Suprapubic skin (tissue), 4 donors: ENCODE data around the gene RACK1.

ENCODE experiments used
- EP300 ChIP-seq: sonication (generic); formaldehyde crosslinking; IDR thresholded peaks from one replicate; pipeline ENCODE4 v1.6.1; 2017; ENCODE audit warnings: antibody characterized with exemption
- POLR2A ChIP-seq, 2 donors: fragments of 450-650 bp; IDR thresholded peaks; one replicate each; pipeline ENCODE4 v1.6.1; 2017; ENCODE audit warnings: antibody characterized with exemption in 2 of 2, mild to moderate bottlenecking in 2 of 2, moderate library complexity in 2 of 2
- POLR2AphosphoS5 ChIP-seq, 3 donors: sonication (generic); formaldehyde crosslinking; IDR thresholded peaks; one replicate each; pipeline ENCODE4 v1.6.1; 2017; ENCODE audit warnings: antibody characterized with exemption in 3 of 3
- TF ChIP-seq, protein P1 (sequence below), 2 donors: fragments of 200-600 bp in 1 of 2; fragments of 450-650 bp in 1 of 2; sonication (generic) in 1 of 2; IDR thresholded peaks; one replicate each; pipeline ENCODE4 v1.5.1; 2016 to 2019; ENCODE audit warnings: antibody characterized with exemption in 2 of 2, mild to moderate bottlenecking in 1 of 2, moderate library complexity in 1 of 2

- no peak for TF ChIP-seq EP300
- TF ChIP-seq, protein P1, sequence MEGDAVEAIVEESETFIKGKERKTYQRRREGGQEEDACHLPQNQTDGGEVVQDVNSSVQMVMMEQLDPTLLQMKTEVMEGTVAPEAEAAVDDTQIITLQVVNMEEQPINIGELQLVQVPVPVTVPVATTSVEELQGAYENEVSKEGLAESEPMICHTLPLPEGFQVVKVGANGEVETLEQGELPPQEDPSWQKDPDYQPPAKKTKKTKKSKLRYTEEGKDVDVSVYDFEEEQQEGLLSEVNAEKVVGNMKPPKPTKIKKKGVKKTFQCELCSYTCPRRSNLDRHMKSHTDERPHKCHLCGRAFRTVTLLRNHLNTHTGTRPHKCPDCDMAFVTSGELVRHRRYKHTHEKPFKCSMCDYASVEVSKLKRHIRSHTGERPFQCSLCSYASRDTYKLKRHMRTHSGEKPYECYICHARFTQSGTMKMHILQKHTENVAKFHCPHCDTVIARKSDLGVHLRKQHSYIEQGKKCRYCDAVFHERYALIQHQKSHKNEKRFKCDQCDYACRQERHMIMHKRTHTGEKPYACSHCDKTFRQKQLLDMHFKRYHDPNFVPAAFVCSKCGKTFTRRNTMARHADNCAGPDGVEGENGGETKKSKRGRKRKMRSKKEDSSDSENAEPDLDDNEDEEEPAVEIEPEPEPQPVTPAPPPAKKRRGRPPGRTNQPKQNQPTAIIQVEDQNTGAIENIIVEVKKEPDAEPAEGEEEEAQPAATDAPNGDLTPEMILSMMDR (IDR thresholded peaks at IDR 0.05): no peak
- no peak for TF ChIP-seq POLR2A (IDR thresholded peaks at IDR 0.05)
- no peak for TF ChIP-seq POLR2AphosphoS5 (IDR thresholded peaks at IDR 0.05)
Observed at GRCh38 chr5:181223729-181224389, 19.8 kb downstream of the RACK1 start.
